HL-60 (cell line): Measurements from ENCODE around the gene SNX10.

ENCODE experiments used
- CTCF ChIP-seq: IDR thresholded peaks from one replicate; pipeline ENCODE4 v1.5.1; 2011; ENCODE audit warnings: low read length, control low read depth, inconsistent platforms; ENCODE audit not compliant: insufficient read depth
- GABPA ChIP-seq: IDR thresholded peaks from 2 replicates; pipeline ENCODE4 v1.6.1; 2012; ENCODE audit warnings: low read depth
- POLR2AphosphoS5 ChIP-seq: IDR thresholded peaks from 2 replicates; pipeline ENCODE4 v1.6.1; 2012; ENCODE audit warnings: low read depth
- SPI1 ChIP-seq: IDR thresholded peaks from 2 replicates; pipeline ENCODE4 v1.6.1; 2012; ENCODE audit warnings: low read depth, mild to moderate bottlenecking, borderline replicate concordance

- TF ChIP-seq CTCF, result no peak
- TF ChIP-seq POLR2AphosphoS5, result no peak
- TF ChIP-seq GABPA, result no peak
- TF ChIP-seq SPI1, result no peak
These were observed 127.5 kb downstream of the SNX10 start for GRCh38 chr7:26419198-26419597.
